Activated CD8-positive, alpha-beta memory T cell treated with anti-CD3 and anti-CD28 coated beads, Interleukin-2, amount 50 U/mL, for 1 hour (primary cell): ENCODE results near the gene ERP44.
"Not testable (repeated sequence)": the region's sequence is repeated elsewhere in the genome, so short reads cannot be mapped to it uniquely, and the experiment has no call there.

ENCODE experiments used
- DNase-seq: peaks from one replicate; pipeline ENCODE4 v3.0.0-alpha.2; 2020; ENCODE audit errors: extremely low read depth

ERP44 gene

GRCh38 chr9:100100146-100100667, 1.4 kb upstream of the ERP44 start:
- no peak for DNase-seq

- no peak for DNase-seq
These were observed 882 bp upstream of the ERP44 start for GRCh38 chr9:100099722-100100042.

GRCh38 chr9:100098046-100098886, 534 bp downstream of the ERP44 start:
- no peak for DNase-seq

- DNase-seq: no peak
These were observed 2.4 kb downstream of the ERP44 start for GRCh38 chr9:100096378-100096916.

GRCh38 chr9:100094411-100094810, 4.4 kb downstream of the ERP44 start:
- not testable (repeated sequence) for DNase-seq

- no peak for DNase-seq
These were observed 6.7 kb downstream of the ERP44 start for GRCh38 chr9:100092066-100092465.

GRCh38 chr9:100091650-100092049, 7.2 kb downstream of the ERP44 start:
- DNase-seq: no peak

GRCh38 chr9:100090880-100091279, 7.9 kb downstream of the ERP44 start:
- no peak for DNase-seq

- DNase-seq: no peak
These were observed 10.6 kb downstream of the ERP44 start for GRCh38 chr9:100088202-100088601.

GRCh38 chr9:100087218-100087617, 11.6 kb downstream of the ERP44 start:
- no peak for DNase-seq

- no peak for DNase-seq
These were observed 12.6 kb downstream of the ERP44 start for GRCh38 chr9:100086097-100086635.

- DNase-seq: no peak
These were observed 14.1 kb downstream of the ERP44 start for GRCh38 chr9:100084734-100085133.

- DNase-seq: no peak
These were observed 14.7 kb downstream of the ERP44 start for GRCh38 chr9:100084128-100084453.

GRCh38 chr9:100083448-100084127, 15.2 kb downstream of the ERP44 start:
- no peak for DNase-seq

GRCh38 chr9:100082782-100083181, 16.0 kb downstream of the ERP44 start:
- DNase-seq: no peak

- not testable (repeated sequence) for DNase-seq
These were observed 22.5 kb downstream of the ERP44 start for GRCh38 chr9:100076256-100076655.

- DNase-seq: no peak
These were observed 23.8 kb downstream of the ERP44 start for GRCh38 chr9:100074989-100075388.

GRCh38 chr9:100074093-100074492, 24.7 kb downstream of the ERP44 start:
- DNase-seq: no peak

- no peak for DNase-seq
These were observed 26.0 kb downstream of the ERP44 start for GRCh38 chr9:100072805-100073204.

- DNase-seq: no peak
These were observed 27.5 kb downstream of the ERP44 start for GRCh38 chr9:100071271-100071670.

GRCh38 chr9:100070104-100071041, 28.4 kb downstream of the ERP44 start:
- DNase-seq: no peak

- not testable (repeated sequence) for DNase-seq
These were observed 29.7 kb downstream of the ERP44 start for GRCh38 chr9:100069068-100069467.
